Measurements from ENCODE around the gene ARHGAP22.

Gene ARHGAP22

DNA sequence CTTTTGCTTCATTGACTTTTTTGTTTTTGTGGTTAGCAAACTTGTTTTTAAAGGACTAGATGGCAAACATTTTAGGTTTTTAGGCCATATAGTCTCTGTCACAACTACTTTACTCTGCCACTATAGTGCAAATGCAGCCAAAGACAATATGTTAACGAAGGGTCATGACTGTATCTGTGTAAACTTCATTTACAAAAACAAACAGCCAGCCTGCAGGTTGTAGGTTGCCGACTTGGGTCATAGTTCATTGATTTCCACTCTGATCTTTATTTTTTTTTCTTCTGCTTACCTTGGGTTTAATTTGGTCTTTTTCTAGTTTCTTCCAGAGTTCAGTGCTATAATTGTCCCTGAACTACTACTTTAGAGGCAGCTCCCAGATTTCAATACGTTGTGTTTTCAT is 120.0 kb downstream of the ARHGAP22 start:
- Mint-ChIP-seq H3K4me3 (no peak overlapping the region), H3K9me3 (no peaks in the 10 kb centered on the region), H3K27ac (no peak overlapping the region), H3K4me1 (ENCODE audit: low read depth) (no peaks in the 10 kb centered on the region), H3K27me3 (ENCODE audit: low read depth) (peaks cover 23% of the 10 kb centered on the region), H3K36me3 (ENCODE audit: low read depth) (no peaks in the 10 kb centered on the region)

DNA sequence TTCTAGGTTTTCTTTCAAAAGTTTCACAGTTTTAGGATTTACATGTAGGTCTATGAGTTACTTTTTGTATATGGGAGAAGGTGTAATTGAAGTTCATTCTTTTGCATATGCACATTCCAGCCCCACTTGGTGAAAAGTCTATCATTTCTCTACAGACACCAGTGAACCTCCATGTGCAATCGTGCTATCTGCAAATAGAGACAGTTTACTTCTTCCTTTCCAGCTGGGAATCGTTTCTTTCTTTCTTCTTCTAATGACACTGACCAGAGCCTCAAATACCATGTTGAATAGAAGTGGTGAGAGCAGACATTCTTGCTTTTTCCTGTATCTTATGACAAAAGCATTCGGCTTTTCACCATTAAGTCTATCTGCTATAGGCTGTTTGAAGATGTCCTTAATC is 122.7 kb downstream of the ARHGAP22 start:
- H3K9me3 Mint-ChIP-seq = no peaks in the 10 kb centered on the region
- H3K27me3 Mint-ChIP-seq (ENCODE audit: low read depth) = peaks cover 22% of the 10 kb centered on the region
- H3K4me1 Mint-ChIP-seq (ENCODE audit: low read depth) = no peaks in the 10 kb centered on the region
- H3K27ac Mint-ChIP-seq = no peak overlapping the region
- H3K4me3 Mint-ChIP-seq = no peak overlapping the region
- H3K36me3 Mint-ChIP-seq (ENCODE audit: low read depth) = no peaks in the 10 kb centered on the region

GRCh38 chr10:48481385-48481784 is 123.5 kb downstream of the ARHGAP22 start:
- H3K4me3 Mint-ChIP-seq = no peak overlapping the region
- H3K27me3 Mint-ChIP-seq (ENCODE audit: low read depth) = peaks cover 17% of the 10 kb centered on the region
- no peaks in the 10 kb centered on the region for H3K4me1 Mint-ChIP-seq (ENCODE audit: low read depth)
- H3K36me3 Mint-ChIP-seq (ENCODE audit: low read depth) = no peaks in the 10 kb centered on the region
- no peak overlapping the region for H3K27ac Mint-ChIP-seq
- no peaks in the 10 kb centered on the region for H3K9me3 Mint-ChIP-seq

DNA sequence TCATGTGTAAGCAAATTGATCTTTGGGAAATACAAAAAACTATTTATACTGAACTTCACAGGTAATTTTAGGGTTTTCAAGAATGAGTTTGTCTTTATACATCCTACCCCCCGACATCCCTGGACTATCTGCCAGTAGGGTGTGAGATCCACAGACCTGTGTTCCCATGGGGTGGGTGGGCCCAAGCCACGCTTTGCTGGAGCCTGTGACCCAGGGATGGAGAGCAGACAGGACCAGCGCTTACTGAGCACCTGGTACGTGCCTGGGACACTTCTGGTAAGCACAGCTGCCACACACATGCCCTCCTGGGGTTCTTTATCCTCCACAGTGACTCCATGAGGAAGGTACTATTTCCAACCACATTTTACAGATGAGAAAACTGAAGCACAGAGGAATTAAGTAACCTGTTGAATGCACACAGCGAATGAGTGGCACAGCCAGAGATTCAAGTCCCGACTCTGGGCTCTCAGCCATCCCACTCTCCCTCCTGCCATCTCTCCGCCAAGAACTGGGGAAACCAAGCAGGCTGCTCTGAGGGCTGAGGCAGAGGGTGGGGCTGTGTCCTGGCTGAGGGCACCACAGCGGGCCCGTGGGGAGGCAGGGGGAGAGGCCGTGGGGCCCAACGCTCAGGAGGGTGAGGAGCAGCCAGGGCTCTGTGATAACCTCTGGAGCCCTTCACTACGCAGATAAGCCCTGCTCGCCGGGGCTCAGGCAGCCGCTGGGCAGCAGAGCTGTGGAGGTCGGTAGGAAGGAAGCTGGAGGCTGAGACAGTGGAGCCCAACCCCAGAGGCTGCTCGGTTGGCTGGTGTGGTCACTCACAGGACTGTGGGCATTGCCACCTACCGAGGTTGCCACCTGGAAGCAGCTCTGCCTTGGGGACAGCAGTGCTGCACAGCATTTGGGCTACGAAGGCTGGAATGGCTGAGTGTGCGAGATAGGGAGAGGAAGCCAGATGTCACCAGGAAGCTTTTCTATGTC is 124.2 kb downstream of the ARHGAP22 start:
- H3K27me3 Mint-ChIP-seq (ENCODE audit: low read depth) = peaks cover 18% of the 10 kb centered on the region

DNA sequence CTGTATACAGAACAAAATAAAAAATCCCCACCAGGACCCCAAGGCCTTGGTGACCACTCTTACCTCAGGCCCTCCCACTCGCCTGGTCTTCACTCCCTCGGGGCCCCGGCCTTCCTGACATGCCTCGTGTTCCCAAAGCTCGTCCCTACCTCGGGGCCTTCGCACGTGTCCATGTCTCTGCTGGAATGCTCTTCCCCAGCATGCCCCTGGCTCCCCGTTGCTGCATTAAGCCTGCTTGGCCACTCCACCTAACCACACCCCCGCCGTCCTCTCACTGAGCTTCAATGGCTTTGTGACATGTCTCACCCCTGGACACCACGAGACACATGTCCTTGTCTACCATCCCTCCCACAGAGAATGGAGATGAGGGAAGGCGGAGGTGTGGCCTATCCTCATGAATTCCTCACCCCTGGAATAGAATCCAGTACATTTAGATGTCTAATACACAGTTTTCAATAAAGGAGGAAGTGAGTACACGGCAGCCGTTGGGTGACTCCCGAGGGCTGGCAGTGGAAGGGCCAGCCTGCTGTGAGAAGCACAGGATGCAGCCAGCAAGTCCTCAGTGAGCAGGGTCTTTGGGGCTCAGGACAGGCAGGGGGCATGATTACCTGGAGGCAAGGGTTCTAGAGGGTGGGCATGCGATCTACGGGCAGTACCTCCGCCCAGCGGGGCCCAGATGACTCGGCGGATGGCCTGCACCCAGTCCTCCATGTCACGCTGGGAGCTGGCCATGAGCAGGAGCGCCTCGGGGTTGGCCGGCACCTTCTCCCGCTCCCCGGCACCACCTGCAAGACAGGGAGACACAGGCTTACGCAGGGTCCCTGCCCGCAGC is 125.7 kb downstream of the ARHGAP22 start:
- Mint-ChIP-seq H3K4me3 (no peak overlapping the region), H3K36me3 (ENCODE audit: low read depth) (no peaks in the 10 kb centered on the region), H3K4me1 (ENCODE audit: low read depth) (no peaks in the 10 kb centered on the region), H3K27ac (no peak overlapping the region), H3K27me3 (ENCODE audit: low read depth) (peaks cover 21% of the 10 kb centered on the region), H3K9me3 (no peaks in the 10 kb centered on the region)

More for the DNA sequence above, 124.2 kb downstream of the ARHGAP22 start:
- H3K27ac Mint-ChIP-seq = no peak overlapping the region
- no peaks in the 10 kb centered on the region for H3K9me3 Mint-ChIP-seq
- no peaks in the 10 kb centered on the region for H3K36me3 Mint-ChIP-seq (ENCODE audit: low read depth)
- no peak overlapping the region for H3K4me3 Mint-ChIP-seq
- H3K4me1 Mint-ChIP-seq (ENCODE audit: low read depth) = no peaks in the 10 kb centered on the region

DNA sequence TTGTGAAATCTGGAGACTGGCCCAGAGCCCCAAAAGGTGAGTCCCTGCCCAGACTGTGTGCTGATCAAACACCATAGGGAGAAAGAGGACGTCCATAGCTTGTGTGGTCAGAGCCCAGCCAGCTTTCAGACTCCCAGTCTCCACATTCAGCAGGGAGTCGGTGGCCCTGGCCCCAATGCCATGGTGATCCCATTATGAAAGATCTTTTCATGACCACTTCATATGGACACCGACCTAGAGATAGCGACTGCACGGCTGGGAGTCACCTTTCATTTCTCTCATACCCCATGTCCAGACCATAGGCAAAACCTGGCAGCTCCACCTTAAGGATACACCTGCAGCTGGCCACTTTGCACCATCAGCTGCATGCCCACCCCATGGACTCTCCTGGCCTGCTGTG is 126.4 kb downstream of the ARHGAP22 start:
- H3K4me3 Mint-ChIP-seq = no peak overlapping the region
- peaks cover 19% of the 10 kb centered on the region for H3K27me3 Mint-ChIP-seq (ENCODE audit: low read depth)
- no peaks in the 10 kb centered on the region for H3K36me3 Mint-ChIP-seq (ENCODE audit: low read depth)
- no peaks in the 10 kb centered on the region for H3K4me1 Mint-ChIP-seq (ENCODE audit: low read depth)
- H3K9me3 Mint-ChIP-seq = no peaks in the 10 kb centered on the region
- no peak overlapping the region for H3K27ac Mint-ChIP-seq

GRCh38 chr10:48477616-48478015 is 127.3 kb downstream of the ARHGAP22 start:
- no peak overlapping the region for H3K27ac Mint-ChIP-seq
- no peaks in the 10 kb centered on the region for H3K36me3 Mint-ChIP-seq (ENCODE audit: low read depth)
- H3K27me3 Mint-ChIP-seq (ENCODE audit: low read depth) = peaks cover 11% of the 10 kb centered on the region

DNA sequence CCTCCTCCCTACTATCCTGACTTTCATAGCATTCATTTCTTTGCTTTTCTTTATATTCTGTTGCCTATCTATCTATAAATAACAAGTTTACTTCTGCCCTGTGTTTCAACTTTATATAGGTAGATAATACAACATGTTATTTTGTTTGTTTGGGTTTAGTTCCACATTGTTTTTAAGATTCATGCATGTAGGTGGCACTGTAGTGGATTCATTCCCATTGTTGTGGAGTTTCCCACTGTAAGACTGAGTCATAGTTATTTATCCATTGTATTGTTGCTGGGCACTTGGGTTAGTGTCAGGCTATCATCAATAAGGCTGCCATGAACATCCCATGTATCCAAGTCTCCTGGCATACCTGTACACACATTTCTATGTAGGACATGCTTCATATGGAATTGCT is 127.7 kb downstream of the ARHGAP22 start:
- Mint-ChIP-seq H3K27ac (no peak overlapping the region), H3K4me1 (ENCODE audit: low read depth) (no peaks in the 10 kb centered on the region), H3K9me3 (no peaks in the 10 kb centered on the region), H3K27me3 (ENCODE audit: low read depth) (peaks cover 11% of the 10 kb centered on the region), H3K36me3 (ENCODE audit: low read depth) (no peaks in the 10 kb centered on the region), H3K4me3 (no peak overlapping the region)

More at GRCh38 chr10:48477616-48478015, 127.3 kb downstream of the ARHGAP22 start:
- Mint-ChIP-seq H3K4me3 (no peak overlapping the region), H3K4me1 (ENCODE audit: low read depth) (no peaks in the 10 kb centered on the region), H3K9me3 (no peaks in the 10 kb centered on the region)

DNA sequence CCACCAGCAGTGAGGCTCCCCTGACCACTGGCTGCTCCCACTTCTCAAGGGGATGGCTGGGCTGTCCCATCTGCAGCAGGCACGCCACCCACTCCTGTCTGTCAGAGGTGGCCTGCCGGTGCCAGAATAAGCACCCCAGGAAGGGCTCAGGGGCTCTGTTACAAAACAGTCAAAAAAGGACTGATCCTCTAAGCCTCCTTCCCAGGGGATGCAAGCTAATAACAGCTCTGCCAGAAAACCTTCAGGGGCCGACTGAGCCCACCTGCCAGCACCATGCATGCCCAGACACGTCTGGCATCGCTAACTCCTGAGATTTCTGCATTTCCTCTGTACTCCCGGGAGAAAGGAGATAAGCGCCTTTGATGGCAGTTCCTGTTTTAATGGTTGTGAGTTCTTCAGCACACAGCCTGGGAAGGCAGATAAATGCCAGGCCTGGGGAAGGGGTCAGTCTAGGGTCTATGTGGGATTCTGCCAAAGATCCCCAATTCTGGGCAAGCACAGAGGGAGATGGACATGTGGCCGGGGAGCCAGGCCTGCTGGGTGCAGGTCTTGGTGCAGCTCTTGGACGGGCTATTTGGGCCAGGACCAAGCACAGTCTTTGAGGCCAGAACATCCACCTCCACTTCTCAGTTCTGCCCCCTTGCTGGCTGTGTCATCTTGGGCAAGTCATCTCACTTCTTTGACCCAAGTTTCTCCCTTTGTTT is 128.4 kb downstream of the ARHGAP22 start:
- Mint-ChIP-seq H3K27ac (no peak overlapping the region), H3K36me3 (ENCODE audit: low read depth) (no peaks in the 10 kb centered on the region), H3K4me1 (ENCODE audit: low read depth) (no peaks in the 10 kb centered on the region), H3K9me3 (no peaks in the 10 kb centered on the region), H3K27me3 (ENCODE audit: low read depth) (peaks cover 11% of the 10 kb centered on the region), H3K4me3 (no peak overlapping the region)

- H3K4me1 Mint-ChIP-seq (ENCODE audit: low read depth) = no peaks in the 10 kb centered on the region
- H3K27me3 Mint-ChIP-seq (ENCODE audit: low read depth) = peaks cover 11% of the 10 kb centered on the region
- H3K4me3 Mint-ChIP-seq = no peak overlapping the region
- H3K36me3 Mint-ChIP-seq (ENCODE audit: low read depth) = no peaks in the 10 kb centered on the region
- H3K27ac Mint-ChIP-seq = no peak overlapping the region
- no peaks in the 10 kb centered on the region for H3K9me3 Mint-ChIP-seq
Observed at GRCh38 chr10:48475943-48476278, 129.0 kb downstream of the ARHGAP22 start.

DNA sequence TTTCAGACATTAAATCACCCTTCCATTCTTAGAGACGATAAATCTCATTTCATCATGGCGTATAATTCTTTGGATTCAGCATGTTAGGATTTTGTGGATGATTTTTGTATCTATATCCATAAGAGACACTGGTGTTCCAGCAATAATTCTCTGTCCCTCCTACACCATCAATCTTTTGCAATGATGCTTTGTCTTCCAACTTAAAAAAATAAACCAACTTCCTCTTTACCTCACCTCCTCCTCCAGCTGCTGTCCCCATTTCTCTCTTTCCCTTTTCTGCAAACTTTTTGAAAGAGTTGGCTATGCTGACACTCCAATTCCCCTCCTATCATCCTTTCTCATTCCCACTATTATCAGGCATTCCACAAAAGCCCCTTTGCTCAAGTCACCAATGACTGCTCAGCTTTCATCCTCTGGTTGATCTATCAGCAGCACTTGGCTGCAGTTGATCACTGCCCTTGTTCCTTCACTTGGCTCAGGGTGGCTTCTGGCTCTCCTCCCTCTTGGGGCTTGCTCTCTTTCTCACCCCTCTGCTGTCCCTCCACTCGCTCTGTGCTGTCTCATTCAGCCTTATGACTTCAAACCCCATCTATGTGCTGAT is 130.0 kb downstream of the ARHGAP22 start:
- no peak overlapping the region for H3K4me3 Mint-ChIP-seq
- H3K27ac Mint-ChIP-seq = no peak overlapping the region
- H3K4me1 Mint-ChIP-seq (ENCODE audit: low read depth) = no peaks in the 10 kb centered on the region
- peaks cover 11% of the 10 kb centered on the region for H3K27me3 Mint-ChIP-seq (ENCODE audit: low read depth)
- H3K9me3 Mint-ChIP-seq = no peaks in the 10 kb centered on the region
- no peaks in the 10 kb centered on the region for H3K36me3 Mint-ChIP-seq (ENCODE audit: low read depth)

DNA sequence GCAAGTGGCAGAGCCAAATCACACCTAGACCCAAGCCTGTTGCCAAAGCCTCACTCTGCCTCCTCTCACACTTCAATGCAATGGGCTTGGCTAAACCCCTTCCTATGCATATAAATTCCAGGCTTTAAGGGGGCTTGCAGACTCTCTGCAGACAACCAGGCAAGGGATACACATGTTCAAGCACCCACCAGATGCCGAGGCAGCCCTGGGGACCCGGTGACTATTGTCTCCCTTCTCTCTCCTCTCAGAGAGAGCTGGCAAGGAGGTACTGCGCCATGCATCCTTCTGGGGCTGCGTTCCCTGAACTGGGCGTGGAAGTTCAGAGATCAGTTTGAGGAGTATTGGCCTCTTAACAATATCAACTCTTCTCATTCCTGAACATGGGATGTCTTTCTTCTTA is 131.2 kb downstream of the ARHGAP22 start:
- peaks cover 11% of the 10 kb centered on the region for H3K27me3 Mint-ChIP-seq (ENCODE audit: low read depth)
- H3K9me3 Mint-ChIP-seq = no peaks in the 10 kb centered on the region
- H3K27ac Mint-ChIP-seq = no peak overlapping the region
- H3K36me3 Mint-ChIP-seq (ENCODE audit: low read depth) = no peaks in the 10 kb centered on the region
- no peaks in the 10 kb centered on the region for H3K4me1 Mint-ChIP-seq (ENCODE audit: low read depth)
- no peak overlapping the region for H3K4me3 Mint-ChIP-seq

DNA sequence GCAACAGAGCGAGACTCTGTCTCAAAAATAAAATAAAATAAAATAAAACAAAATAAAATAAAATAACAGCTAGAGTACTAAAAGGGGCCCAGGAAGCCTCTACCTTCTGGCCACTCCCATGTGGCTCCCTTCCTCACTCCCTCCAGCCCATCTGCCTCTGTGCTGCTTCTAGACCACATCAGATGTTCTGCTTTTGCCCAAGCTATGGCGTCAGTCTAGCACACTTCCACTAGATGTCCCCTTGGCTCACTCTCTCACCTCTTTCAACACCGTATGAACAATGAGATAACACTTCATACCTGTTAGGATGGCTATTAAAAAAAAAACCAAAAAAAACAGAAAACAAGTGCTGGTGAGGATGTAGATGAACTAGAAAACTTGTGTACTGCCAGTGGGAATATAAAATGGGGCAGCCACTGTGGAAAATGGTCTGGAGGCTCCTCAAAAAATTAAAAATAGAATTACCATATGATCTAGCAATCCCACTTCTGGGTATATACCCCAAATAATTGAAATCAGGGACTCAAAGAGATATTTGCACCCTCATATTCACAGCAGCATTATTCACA is 132.3 kb downstream of the ARHGAP22 start:
- H3K9me3 Mint-ChIP-seq = no peaks in the 10 kb centered on the region
- no peak overlapping the region for H3K27ac Mint-ChIP-seq
- H3K4me1 Mint-ChIP-seq (ENCODE audit: low read depth) = peaks cover 2% of the 10 kb centered on the region

More for the DNA sequence above, 132.3 kb downstream of the ARHGAP22 start:
- Mint-ChIP-seq H3K36me3 (ENCODE audit: low read depth) (no peaks in the 10 kb centered on the region), H3K27me3 (ENCODE audit: low read depth) (peaks cover 11% of the 10 kb centered on the region), H3K4me3 (no peak overlapping the region)
